GM06990 (cell line): ENCODE measurements around the gene VCP.

Experiments used
- DNase-seq: peaks from one replicate; pipeline ENCODE4 v3.0.0-alpha.2; 2011; ENCODE audit not compliant: insufficient read length; ENCODE audit errors: extremely low read depth
- H3K27me3 ChIP-seq: replicated peaks from 2 replicates; pipeline ENCODE4 v1.6.0; 2011; ENCODE audit warnings: low read length; ENCODE audit not compliant: control insufficient read depth, insufficient read depth
- H3K36me3 ChIP-seq: 2 replicates; pipeline ENCODE4 v1.5.1; 2011; ENCODE audit warnings: low read length; ENCODE audit not compliant: control insufficient read depth, insufficient read depth
- H3K4me3 ChIP-seq: replicated peaks from 2 replicates; pipeline ENCODE4 v1.5.1; 2011; ENCODE audit warnings: low read depth, mild to moderate bottlenecking, control low read depth, low read length
- TF ChIP-seq, protein P1 (sequence below): IDR thresholded peaks from 2 replicates; pipeline ENCODE4 v1.5.1; 2011; ENCODE audit warnings: low read length, control low read depth, mild to moderate bottlenecking, inconsistent platforms; ENCODE audit not compliant: insufficient read depth, poor library complexity, severe bottlenecking

The VCP gene

GRCh38 chr9:35054185-35054835, 18.1 kb downstream of the VCP start:
- no peak for DNase-seq
- Histone ChIP-seq H3K4me3 (no peak overlapping the region), H3K27me3 (no peaks in the 10 kb centered on the region), H3K36me3 (peaks cover 26% of the 10 kb centered on the region)
- TF ChIP-seq, protein P1, sequence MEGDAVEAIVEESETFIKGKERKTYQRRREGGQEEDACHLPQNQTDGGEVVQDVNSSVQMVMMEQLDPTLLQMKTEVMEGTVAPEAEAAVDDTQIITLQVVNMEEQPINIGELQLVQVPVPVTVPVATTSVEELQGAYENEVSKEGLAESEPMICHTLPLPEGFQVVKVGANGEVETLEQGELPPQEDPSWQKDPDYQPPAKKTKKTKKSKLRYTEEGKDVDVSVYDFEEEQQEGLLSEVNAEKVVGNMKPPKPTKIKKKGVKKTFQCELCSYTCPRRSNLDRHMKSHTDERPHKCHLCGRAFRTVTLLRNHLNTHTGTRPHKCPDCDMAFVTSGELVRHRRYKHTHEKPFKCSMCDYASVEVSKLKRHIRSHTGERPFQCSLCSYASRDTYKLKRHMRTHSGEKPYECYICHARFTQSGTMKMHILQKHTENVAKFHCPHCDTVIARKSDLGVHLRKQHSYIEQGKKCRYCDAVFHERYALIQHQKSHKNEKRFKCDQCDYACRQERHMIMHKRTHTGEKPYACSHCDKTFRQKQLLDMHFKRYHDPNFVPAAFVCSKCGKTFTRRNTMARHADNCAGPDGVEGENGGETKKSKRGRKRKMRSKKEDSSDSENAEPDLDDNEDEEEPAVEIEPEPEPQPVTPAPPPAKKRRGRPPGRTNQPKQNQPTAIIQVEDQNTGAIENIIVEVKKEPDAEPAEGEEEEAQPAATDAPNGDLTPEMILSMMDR = no peak

DNA sequence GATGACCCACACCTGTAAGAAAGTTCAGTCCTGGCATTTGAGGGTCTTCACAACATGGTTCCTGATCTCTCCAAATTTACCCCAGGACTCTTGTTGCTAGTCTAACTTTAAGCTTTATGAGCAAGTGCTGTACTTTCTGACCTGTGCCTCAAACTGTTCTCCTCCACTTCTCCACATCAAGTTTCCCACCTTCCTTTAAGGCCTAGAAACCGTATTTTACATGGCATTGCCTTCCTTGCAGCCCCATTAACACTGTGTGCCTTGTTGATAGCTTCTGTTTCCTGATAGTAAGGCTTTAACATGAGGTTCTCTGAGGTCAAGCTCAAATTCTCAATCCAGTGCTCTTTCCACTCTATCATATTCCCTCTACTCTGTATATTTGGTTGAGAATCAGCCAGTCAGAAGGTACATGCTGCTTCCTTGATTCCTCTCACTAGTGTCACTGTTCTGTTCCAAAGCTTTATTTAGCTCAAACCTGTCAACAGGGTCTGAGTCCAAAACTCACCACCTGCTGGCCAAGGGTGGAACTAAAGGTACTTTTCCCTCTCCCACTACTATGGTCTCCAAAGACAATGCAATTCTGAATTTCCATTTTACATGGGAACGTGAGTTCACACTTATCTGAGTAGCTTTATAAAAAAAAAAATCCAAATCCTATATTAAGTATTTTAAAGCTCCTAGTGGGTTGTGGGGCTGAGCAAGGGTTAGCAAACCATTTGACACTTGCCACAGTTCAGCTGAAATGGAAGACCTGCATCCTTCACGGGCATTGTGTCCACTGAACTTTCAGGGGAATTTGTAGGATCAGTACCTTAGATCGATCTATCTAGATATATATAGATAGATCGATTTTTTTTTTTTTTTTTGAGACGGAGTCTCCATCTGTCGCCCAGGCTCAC, 21.1 kb downstream of the VCP start:
- H3K36me3 ChIP-seq = peaks cover 6% of the 10 kb centered on the region
- H3K4me3 ChIP-seq = no peak overlapping the region
- H3K27me3 ChIP-seq = no peaks in the 10 kb centered on the region
- TF ChIP-seq, protein P1 = peak; percentile 67
- no peak for DNase-seq

DNA sequence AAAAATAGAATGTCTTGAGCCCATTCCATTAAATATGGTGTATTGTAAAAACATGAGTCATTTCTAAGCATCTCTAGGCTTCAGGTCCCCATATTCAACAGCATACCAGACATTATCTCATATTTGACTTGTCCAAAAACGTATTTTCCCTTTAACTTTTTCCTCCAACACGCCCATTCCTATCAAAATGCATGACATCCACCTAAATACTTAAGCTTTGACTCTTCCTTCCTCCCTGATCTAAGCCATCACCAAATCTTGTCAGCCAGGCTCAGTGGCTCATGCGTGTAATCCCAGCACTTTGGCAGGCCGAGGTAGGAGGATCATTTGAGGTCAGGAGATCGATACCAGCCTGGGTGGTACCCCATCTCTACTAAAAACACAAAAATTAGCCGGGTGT, 23.9 kb downstream of the VCP start:
- Histone ChIP-seq H3K27me3 (no peaks in the 10 kb centered on the region), H3K4me3 (no peak overlapping the region), H3K36me3 (peaks cover 3% of the 10 kb centered on the region; the same call in 1 of the 2 replicates)
- no peak for DNase-seq
- TF ChIP-seq, protein P1 = no peak

DNA sequence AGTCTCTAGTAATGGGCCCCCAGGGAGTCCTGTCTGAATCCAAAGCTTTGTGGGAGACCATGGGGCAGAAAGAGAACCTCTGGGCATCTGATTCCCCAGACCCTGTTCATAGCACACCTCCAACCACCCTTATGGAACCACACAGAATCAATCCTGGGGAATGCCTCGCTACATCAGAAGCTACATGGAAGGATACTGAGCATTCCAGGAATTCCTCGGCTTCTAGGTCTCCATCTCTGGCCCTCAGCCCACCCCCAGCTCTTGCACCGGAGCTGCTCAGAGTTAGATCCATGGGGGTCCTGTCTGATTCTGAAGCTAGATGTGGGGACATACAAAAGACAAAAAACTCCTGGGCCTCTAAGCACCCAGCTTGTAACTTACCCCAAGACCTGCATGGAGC, 28.4 kb downstream of the VCP start:
- no peak for DNase-seq
- TF ChIP-seq, protein P1 = no peak
- no peak overlapping the region for H3K4me3 ChIP-seq
- H3K36me3 ChIP-seq = no peaks in the 10 kb centered on the region; the same call in 1 of the 2 replicates
- no peaks in the 10 kb centered on the region for H3K27me3 ChIP-seq

DNA sequence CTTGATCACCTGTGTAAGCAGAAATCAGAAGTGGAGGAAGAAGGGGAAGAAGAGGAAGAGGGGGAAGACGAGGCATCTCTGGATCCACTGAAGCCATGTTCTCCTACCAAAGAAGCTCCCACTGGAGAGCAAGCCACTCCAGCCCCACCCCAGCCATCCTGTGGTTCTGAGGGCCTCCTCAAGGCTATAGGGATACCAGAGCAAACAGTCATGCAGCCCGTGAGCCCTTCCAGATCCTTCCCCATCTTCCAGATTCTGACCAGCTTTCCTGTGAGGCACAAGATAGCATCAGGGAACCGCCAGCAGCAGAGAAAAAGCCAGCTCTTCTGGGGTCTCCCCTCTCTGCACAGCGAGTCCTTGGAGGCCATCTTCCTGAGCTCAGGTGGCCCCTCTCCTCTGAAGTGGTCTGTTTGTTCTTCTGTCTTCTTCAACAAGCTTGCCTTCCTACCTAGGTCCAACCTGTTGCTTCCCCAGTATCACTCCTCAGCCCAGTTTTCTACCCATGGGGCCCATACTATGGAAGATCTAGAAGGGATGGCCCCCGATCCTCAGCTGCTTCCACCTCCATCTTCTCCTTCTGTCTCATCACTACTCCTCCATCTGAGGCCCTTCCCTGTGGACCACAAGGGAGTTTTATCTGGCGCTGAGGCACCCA, 29.4 kb downstream of the VCP start:
- Histone ChIP-seq H3K4me3 (no peak overlapping the region), H3K36me3 (no peaks in the 10 kb centered on the region; the same call in 1 of the 2 replicates), H3K27me3 (no peaks in the 10 kb centered on the region)
- no peak for DNase-seq
- TF ChIP-seq, protein P1 = no peak
